IPS-11a (cell line): Measurements from ENCODE around the gene SLC48A1.

Source experiments
- H3K4me3 ChIP-seq: one replicate; pipeline ENCODE4 v1.5.1; 2013; ENCODE audit warnings: low read depth, low read length, control low read depth

Gene SLC48A1

GRCh38 chr12:47757840-47758583 is 15.0 kb upstream of the SLC48A1 start:
- peak overlapping the region; percentile 35 for H3K4me3 ChIP-seq

GRCh38 chr12:47758584-47758833 is 14.5 kb upstream of the SLC48A1 start:
- peak overlapping the region; percentile 35 for H3K4me3 ChIP-seq

- peak within 1 kb of the TSS; percentile 35 for H3K4me3 ChIP-seq
Observed at GRCh38 chr12:47758834-47759690, 14.0 kb upstream of the SLC48A1 start, which contains the start of gene RAPGEF3. Gene RAPGEF3 (minus strand): TSS chr12:47758880. CDS start chr12:47758556, 324 bp downstream.

- no peak overlapping the region for H3K4me3 ChIP-seq
Observed at GRCh38 chr12:47762850-47763465, 10.1 kb upstream of the SLC48A1 start.

- H3K4me3 ChIP-seq: no peak overlapping the region
Observed at GRCh38 chr12:47763481-47764346, 9.3 kb upstream of the SLC48A1 start.

GRCh38 chr12:47766502-47767215 is 6.4 kb upstream of the SLC48A1 start:
- no peak overlapping the region for H3K4me3 ChIP-seq

- no peak overlapping the region for H3K4me3 ChIP-seq
Observed at GRCh38 chr12:47767216-47767724, 5.8 kb upstream of the SLC48A1 start.

GRCh38 chr12:47768323-47768811 is 4.7 kb upstream of the SLC48A1 start:
- H3K4me3 ChIP-seq: no peak overlapping the region

- H3K4me3 ChIP-seq: no peak overlapping the region
Observed at GRCh38 chr12:47769234-47770085, 3.6 kb upstream of the SLC48A1 start.

GRCh38 chr12:47770086-47770726 is 2.8 kb upstream of the SLC48A1 start:
- H3K4me3 ChIP-seq: no peak overlapping the region

GRCh38 chr12:47771304-47771703 is 1.7 kb upstream of the SLC48A1 start:
- no peak overlapping the region for H3K4me3 ChIP-seq

GRCh38 chr12:47772094-47772660 is 861 bp upstream of the SLC48A1 start:
- no peak overlapping the region for H3K4me3 ChIP-seq

- peak overlapping the region; percentile 27 for H3K4me3 ChIP-seq
Observed at GRCh38 chr12:47772738-47773061, 338 bp upstream of the SLC48A1 start.

- peak overlapping the region; percentile 60 for H3K4me3 ChIP-seq
Observed at GRCh38 chr12:47773858-47774580, 981 bp downstream of the SLC48A1 start.

GRCh38 chr12:47774663-47775062 is 1.6 kb downstream of the SLC48A1 start:
- H3K4me3 ChIP-seq: no peak overlapping the region

GRCh38 chr12:47775100-47775911 is 2.3 kb downstream of the SLC48A1 start:
- H3K4me3 ChIP-seq: no peak overlapping the region
